H9 (cell line): ENCODE data around the gene CCNQ. TPM values are rescaled to one million over a fixed set of nuclear protein-coding genes. Genes with fewer than 3 reads are reported as not detected.

Source experiments
- DNase-seq: peaks from one replicate; pipeline ENCODE4 v3.0.0-alpha.2; 2017
- H2AFZ ChIP-seq: one replicate; pipeline ENCODE4 v1.6.1; 2013; ENCODE audit warnings: mild to moderate bottlenecking, low read length, control low read depth, moderate library complexity
- H2AK5ac ChIP-seq: 2 replicates; pipeline ENCODE4 v1.6.1; 2013; ENCODE audit warnings: low read length, control low read depth, mixed read lengths; ENCODE audit not compliant: insufficient read length
- H2BK120ac ChIP-seq: one replicate; pipeline ENCODE4 v1.6.1; 2013; ENCODE audit warnings: low read depth, mild to moderate bottlenecking, low read length, control low read depth, inconsistent platforms; ENCODE audit not compliant: poor library complexity, severe bottlenecking
- H2BK12ac ChIP-seq: 2 replicates; pipeline ENCODE4 v1.6.1; 2013; ENCODE audit warnings: low read length, control low read depth, mixed read lengths, low read depth; ENCODE audit not compliant: insufficient read length
- H2BK15ac ChIP-seq: 2 replicates; pipeline ENCODE4 v1.6.1; 2013; ENCODE audit warnings: low read depth, low read length, control low read depth
- H2BK20ac ChIP-seq: one replicate; pipeline ENCODE4 v1.6.1; 2013; ENCODE audit warnings: low read depth, mild to moderate bottlenecking, low read length, control low read depth, inconsistent platforms; ENCODE audit not compliant: poor library complexity, severe bottlenecking
- H2BK5ac ChIP-seq: 2 replicates; pipeline ENCODE4 v1.6.1; 2013; ENCODE audit warnings: low read length, control low read depth, mixed read lengths; ENCODE audit not compliant: insufficient read length
- H3K14ac ChIP-seq: 2 replicates; pipeline ENCODE4 v1.6.1; 2013; ENCODE audit warnings: low read length, control low read depth; ENCODE audit not compliant: insufficient read depth
- H3K18ac ChIP-seq: 2 replicates; pipeline ENCODE4 v1.6.1; 2013; ENCODE audit warnings: low read depth, mild to moderate bottlenecking, mixed read lengths, low read length, control low read depth; ENCODE audit not compliant: insufficient read length
- H3K23ac ChIP-seq: 2 replicates; pipeline ENCODE4 v1.6.1; 2013; ENCODE audit warnings: low read length, control low read depth, mixed read lengths, low read depth; ENCODE audit not compliant: insufficient read length
- H3K23me2 ChIP-seq: 2 replicates; pipeline ENCODE4 v1.6.1; 2013; ENCODE audit warnings: low read depth, mild to moderate bottlenecking, mixed read lengths, low read length, control low read depth; ENCODE audit not compliant: insufficient read length, poor library complexity, severe bottlenecking
- H3K27ac ChIP-seq: 2 replicates; pipeline ENCODE4 v1.5.1; 2013; ENCODE audit warnings: low read length, control low read depth, mixed read lengths, low read depth; ENCODE audit not compliant: insufficient read length
- H3K27me3 ChIP-seq: 2 replicates; pipeline ENCODE4 v1.6.1; 2013; ENCODE audit warnings: low read length, control low read depth, inconsistent platforms; ENCODE audit not compliant: insufficient read depth
- H3K4ac ChIP-seq: 2 replicates; pipeline ENCODE4 v1.6.1; 2013; ENCODE audit warnings: low read depth, mild to moderate bottlenecking, control low read depth, inconsistent platforms, low read length, moderate library complexity
- H3K4me1 ChIP-seq: 2 replicates; pipeline ENCODE4 v1.6.1; 2013; ENCODE audit warnings: low read length, control low read depth, inconsistent platforms; ENCODE audit not compliant: insufficient read depth
- H3K4me2 ChIP-seq: 2 replicates; pipeline ENCODE4 v1.6.1; 2013; ENCODE audit warnings: low read length, control low read depth, mixed read lengths; ENCODE audit not compliant: insufficient read length, insufficient read depth
- H3K56ac ChIP-seq: 2 replicates; pipeline ENCODE4 v1.6.1; 2013; ENCODE audit warnings: low read depth, mild to moderate bottlenecking, mixed read lengths, low read length, control low read depth; ENCODE audit not compliant: insufficient read length
- H3K79me1 ChIP-seq: 2 replicates; pipeline ENCODE4 v1.6.1; 2013; ENCODE audit warnings: low read depth, mild to moderate bottlenecking, moderate library complexity, low read length, control low read depth, inconsistent platforms; ENCODE audit not compliant: insufficient read depth, poor library complexity, severe bottlenecking
- H3K79me2 ChIP-seq: 2 replicates; pipeline ENCODE4 v1.6.1; 2013; ENCODE audit warnings: low read length, control low read depth, inconsistent platforms; ENCODE audit not compliant: insufficient read depth
- H3K9ac ChIP-seq: 2 replicates; pipeline ENCODE4 v1.6.1; 2013; ENCODE audit warnings: low read length, control low read depth, mixed read lengths; ENCODE audit not compliant: insufficient read length; ENCODE audit errors: extremely low read depth
- H3K9me3 ChIP-seq: one replicate; pipeline ENCODE4 v1.6.1; 2013; ENCODE audit warnings: low read depth, low read length, inconsistent platforms; ENCODE audit not compliant: control insufficient read depth
- H3T11ph ChIP-seq: one replicate; pipeline ENCODE4 v1.6.1; 2013; ENCODE audit warnings: mild to moderate bottlenecking, low read length, control low read depth, inconsistent platforms
- H4K20me1 ChIP-seq: one replicate; pipeline ENCODE4 v1.6.1; 2013; ENCODE audit not compliant: control insufficient read depth, insufficient read length, insufficient read depth
- H4K5ac ChIP-seq: 2 replicates; pipeline ENCODE4 v1.6.1; 2013; ENCODE audit warnings: low read depth, mild to moderate bottlenecking, mixed read lengths, low read length, control low read depth; ENCODE audit not compliant: insufficient read length
- H4K8ac ChIP-seq: replicated peaks from 2 replicates; pipeline ENCODE4 v1.6.1; 2013; ENCODE audit warnings: low read length, control low read depth, mixed read lengths, low read depth; ENCODE audit not compliant: insufficient read length
- H4K91ac ChIP-seq: 2 replicates; pipeline ENCODE4 v1.6.1; 2013; ENCODE audit warnings: low read depth, mild to moderate bottlenecking, moderate library complexity, mixed read lengths, low read length, control low read depth; ENCODE audit not compliant: insufficient read length
- H3K27ac Mint-ChIP-seq, 3 experiments: 2 replicates in 2 of 3; 3 replicates in 1 of 3; pipeline ENCODE4 v1.8.0; 2020 to 2021; ENCODE audit warnings: mixed read lengths in 3 of 3, mild to moderate bottlenecking in 1 of 3, moderate library complexity in 1 of 3
- H3K27me3 Mint-ChIP-seq: 2 replicates; pipeline ENCODE4 v1.8.0; 2021; ENCODE audit warnings: low read depth, mild to moderate bottlenecking, moderate library complexity, mixed read lengths
- H3K36me3 Mint-ChIP-seq, 3 experiments: 2 replicates in 2 of 3; 3 replicates in 1 of 3; pipeline ENCODE4 v1.8.0; 2020 to 2021; ENCODE audit warnings: low read depth in 3 of 3, mixed read lengths in 3 of 3; ENCODE audit not compliant: insufficient read depth in 1 of 3
- H3K4me1 Mint-ChIP-seq, 2 experiments: 2 replicates each; pipeline ENCODE4 v1.8.0; 2020; ENCODE audit warnings: mixed read lengths in 2 of 2
- H3K4me3 Mint-ChIP-seq, 2 experiments: 2 replicates in 1 of 2; 3 replicates in 1 of 2; pipeline ENCODE4 v1.8.0; 2020 to 2021; ENCODE audit warnings: mild to moderate bottlenecking in 2 of 2, mixed read lengths in 2 of 2, moderate library complexity in 1 of 2
- H3K9me3 Mint-ChIP-seq, 2 experiments: 2 replicates in 1 of 2; 3 replicates in 1 of 2; pipeline ENCODE4 v1.8.0; 2020; ENCODE audit warnings: mild to moderate bottlenecking in 2 of 2, mixed read lengths in 2 of 2, moderate library complexity in 1 of 2
- WGBS: extraction: QIAGEN DNeasy Blood & Tissue Kit; methylation state at CpG from one replicate; pipeline ENCODE4 v1.1.7; 2013; ENCODE audit warnings: missing lambda C conversion rate, low lambda C conversion rate, mixed read lengths; ENCODE audit not compliant: insufficient read length; ENCODE audit errors: extremely low coverage; 5-methylcytosine and 5-hydroxymethylcytosine counted together
- total RNA-seq: library from RNA; stranded (reverse); gene quantifications from 2 replicates; pipeline ENCODE4 v1.2.1, GENCODE V29; 2021
- TF ChIP-seq, protein P1 (sequence below): fragments of 200-600 bp; sonication (generic); conservative IDR thresholded peaks from 3 replicates; pipeline ENCODE4 v1.8.0; 2021; ENCODE audit warnings: antibody characterized with exemption, mild to moderate bottlenecking

Gene CCNQ
- total RNA-seq, 1 experiment from 2014 or later = 18.4 TPM

DNA sequence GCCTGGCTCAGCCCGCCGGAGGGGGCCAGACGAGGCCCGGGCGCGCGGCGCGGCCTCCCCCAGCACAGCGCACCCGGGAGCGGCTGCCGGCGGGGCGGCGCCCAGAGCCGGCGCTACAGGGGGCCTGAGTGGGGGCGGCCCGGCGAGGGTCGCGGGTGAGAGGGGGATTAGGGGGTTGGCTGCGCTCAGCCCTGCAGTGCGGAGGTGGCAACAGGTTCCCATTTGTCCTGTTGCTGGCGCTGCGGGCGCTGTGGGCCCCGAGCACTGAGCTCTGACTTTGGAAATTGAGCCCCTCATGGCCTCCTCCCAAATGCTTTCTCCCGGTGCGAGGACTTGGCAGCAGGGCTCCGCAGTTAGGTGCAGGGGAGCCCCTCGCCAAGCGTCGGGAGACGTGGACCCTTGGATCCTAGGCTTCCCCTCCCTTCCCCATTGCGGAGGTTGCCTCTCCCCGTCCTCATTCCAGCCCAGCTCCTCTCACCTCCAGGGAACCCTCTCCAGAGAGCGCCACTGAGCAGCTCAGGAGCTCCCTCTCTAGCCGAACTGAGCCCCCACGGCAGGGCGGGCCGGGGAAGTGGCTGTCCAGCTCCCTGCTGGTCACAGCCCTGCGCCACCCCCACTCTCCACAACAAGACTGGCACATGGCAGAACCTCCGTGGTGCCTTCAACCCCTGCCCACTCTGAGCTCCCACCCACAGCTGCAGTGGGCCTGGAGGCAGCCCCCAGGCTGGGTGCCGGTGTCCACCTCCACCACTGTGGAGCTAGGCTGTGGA, 45.6 kb upstream of the CCNQ start:
- no CpG with 5 or more reads among the region's 46 CpGs for WGBS
- Histone ChIP-seq H3K23me2 (peaks cover 11% of the 10 kb centered on the region), H3K79me2 (no peaks in the 10 kb centered on the region), H3T11ph (no peak overlapping the region), H3K9me3 (peaks cover 37% of the 10 kb centered on the region), H2BK5ac (no peak overlapping the region), H2BK12ac (no peak overlapping the region), H3K79me1 (no peaks in the 10 kb centered on the region), H3K18ac (no peak overlapping the region), H3K4ac (no peak overlapping the region), H3K56ac (no peak overlapping the region), H4K5ac (no peak overlapping the region), H2AFZ (no peak overlapping the region), H3K27me3 (peaks cover 58% of the 10 kb centered on the region), H2AK5ac (no peak overlapping the region), H3K4me2 (peak overlapping the region; percentile 39), H2BK20ac (no peak overlapping the region), H4K8ac (no peak overlapping the region), H2BK15ac (no peak overlapping the region), H3K23ac (no peak overlapping the region), H4K91ac (no peak overlapping the region), H3K4me1 (no peaks in the 10 kb centered on the region; the same call in 1 of the 2 replicates), H3K9ac (no peak overlapping the region), H4K20me1 (no peaks in the 10 kb centered on the region), H3K14ac (no peak overlapping the region), H2BK120ac (no peak overlapping the region), H3K27ac (no peak overlapping the region)
- Mint-ChIP-seq H3K27ac (no peak overlapping the region; a peak in 1 of 7 replicates), H3K4me1 (peaks cover 8 to 12% of the 10 kb centered on the region in 2 experiments), H3K27me3 (peaks cover 81% of the 10 kb centered on the region), H3K9me3 (peaks cover 42 to 61% of the 10 kb centered on the region in 2 experiments), H3K36me3 (peaks cover 0 to 7% (median 2%) of the 10 kb centered on the region in 3 experiments; a peak in 3 of 7 replicates), H3K4me3 (peak overlapping the region; percentile 39 to 76)
- TF ChIP-seq, protein P1, sequence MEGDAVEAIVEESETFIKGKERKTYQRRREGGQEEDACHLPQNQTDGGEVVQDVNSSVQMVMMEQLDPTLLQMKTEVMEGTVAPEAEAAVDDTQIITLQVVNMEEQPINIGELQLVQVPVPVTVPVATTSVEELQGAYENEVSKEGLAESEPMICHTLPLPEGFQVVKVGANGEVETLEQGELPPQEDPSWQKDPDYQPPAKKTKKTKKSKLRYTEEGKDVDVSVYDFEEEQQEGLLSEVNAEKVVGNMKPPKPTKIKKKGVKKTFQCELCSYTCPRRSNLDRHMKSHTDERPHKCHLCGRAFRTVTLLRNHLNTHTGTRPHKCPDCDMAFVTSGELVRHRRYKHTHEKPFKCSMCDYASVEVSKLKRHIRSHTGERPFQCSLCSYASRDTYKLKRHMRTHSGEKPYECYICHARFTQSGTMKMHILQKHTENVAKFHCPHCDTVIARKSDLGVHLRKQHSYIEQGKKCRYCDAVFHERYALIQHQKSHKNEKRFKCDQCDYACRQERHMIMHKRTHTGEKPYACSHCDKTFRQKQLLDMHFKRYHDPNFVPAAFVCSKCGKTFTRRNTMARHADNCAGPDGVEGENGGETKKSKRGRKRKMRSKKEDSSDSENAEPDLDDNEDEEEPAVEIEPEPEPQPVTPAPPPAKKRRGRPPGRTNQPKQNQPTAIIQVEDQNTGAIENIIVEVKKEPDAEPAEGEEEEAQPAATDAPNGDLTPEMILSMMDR = peak; percentile 27; the same call in 2 of the 3 replicates
- peak; percentile 43 for DNase-seq
